ENCODE data around the gene TLCD1.
"Not testable (repeated sequence)": the region's sequence is repeated elsewhere in the genome, so short reads cannot be mapped to it uniquely, and the experiment has no call there.

Gene TLCD1

DNA sequence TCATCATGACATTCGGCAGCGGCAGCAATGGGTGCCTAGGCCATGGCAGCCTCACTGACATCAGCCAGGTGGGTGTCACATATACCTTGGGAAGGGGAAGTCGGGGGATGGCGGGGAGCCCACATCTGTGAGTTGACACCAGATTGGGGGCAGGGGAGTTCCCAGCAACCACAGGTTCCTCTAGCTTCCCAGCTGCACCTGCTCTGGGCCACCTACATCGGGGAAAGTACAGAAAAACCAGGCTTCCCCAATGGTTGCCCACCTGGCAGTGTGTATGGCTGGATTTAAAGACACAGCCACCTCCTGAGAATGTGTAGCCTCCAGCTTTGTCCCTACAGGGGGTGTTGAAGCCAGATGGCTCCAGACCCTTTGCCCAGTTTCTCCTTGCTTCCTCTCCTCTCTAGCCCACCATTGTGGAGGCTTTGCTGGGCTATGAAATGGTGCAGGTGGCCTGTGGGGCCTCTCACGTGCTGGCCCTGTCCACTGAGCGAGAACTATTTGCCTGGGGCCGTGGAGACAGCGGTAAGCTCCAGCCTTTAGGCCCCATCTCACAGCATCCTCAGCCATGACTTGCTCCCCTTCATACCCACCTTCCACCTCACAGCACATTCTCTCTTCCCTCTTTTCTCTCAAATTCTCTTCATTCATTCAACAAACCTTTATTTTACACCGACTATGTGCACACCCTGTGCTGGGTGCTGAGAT, 12.8 kb upstream of the TLCD1 start:
- H3K27me3 ChIP-seq (ENCODE audit: control insufficient read depth in 5 of 5, insufficient read depth in 4 of 5, low read length in 5 of 5), result no peaks in the 10 kb centered on the region
- H3K9me3 ChIP-seq (ENCODE audit: control insufficient read depth in 5 of 5, low read length in 5 of 5), result no peaks in the 10 kb centered on the region
- no peak overlapping the region for H3K9ac ChIP-seq (ENCODE audit: low read length in 5 of 5)
- H3K4me3 ChIP-seq (ENCODE audit: low read depth in 1 of 5, low read length in 5 of 5), result no peak overlapping the region
- peaks cover 0 to 25% (median 14%) of the 10 kb centered on the region in 5 donors for H3K4me1 ChIP-seq (ENCODE audit: control insufficient read depth in 5 of 5, insufficient read depth in 5 of 5, low read length in 5 of 5)
- H3K36me3 ChIP-seq (ENCODE audit: control insufficient read depth in 5 of 5, insufficient read depth in 5 of 5, low read length in 5 of 5), result peaks cover 0 to 3% (median 0%) of the 10 kb centered on the region in 5 donors
- no peak overlapping the region for H3K27ac ChIP-seq (ENCODE audit: low read depth, low read length)

DNA sequence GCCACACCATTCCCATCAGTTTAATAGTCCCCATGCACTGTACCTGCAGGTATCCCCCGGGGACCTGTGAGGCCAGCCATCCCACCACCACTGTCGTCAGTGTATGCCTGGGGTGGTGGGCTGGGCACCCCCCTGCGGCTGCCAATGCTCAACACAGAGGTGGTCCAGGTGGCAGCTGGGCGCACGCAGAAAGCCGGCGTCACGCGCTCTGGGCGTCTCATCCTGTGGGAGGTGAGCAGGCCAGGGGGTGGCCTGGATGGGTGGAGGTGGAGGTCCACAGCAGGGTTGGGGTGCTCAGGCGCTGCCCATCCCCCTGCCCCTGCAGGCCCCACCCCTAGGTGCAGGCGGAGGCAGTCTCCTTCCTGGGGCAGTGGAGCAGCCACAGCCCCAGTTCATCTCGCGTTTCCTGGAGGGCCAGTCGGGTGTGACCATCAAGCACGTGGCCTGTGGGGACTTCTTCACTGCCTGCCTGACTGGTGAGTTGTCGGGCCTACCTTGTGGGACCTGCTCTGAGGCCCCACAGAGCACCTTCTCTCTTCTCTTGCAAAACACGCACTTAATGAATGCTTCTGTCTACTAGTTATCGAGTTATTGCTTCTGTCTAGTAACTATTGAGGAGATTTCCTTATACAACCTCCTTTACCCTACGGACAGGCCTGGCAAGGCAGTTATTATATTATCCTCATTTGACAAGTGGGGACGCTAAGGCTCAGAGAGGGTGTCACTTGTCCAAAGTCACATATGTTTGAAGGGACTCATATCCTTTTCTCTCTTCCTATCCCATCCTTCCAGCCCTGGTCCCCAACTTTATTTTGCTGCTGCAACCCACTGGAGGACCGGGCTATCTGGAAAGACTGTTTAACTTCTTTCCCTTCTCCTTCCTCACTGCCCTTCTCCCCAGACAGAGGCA, 12.0 kb upstream of the TLCD1 start:
- H3K27me3 ChIP-seq (ENCODE audit: control insufficient read depth in 5 of 5, insufficient read depth in 4 of 5, low read length in 5 of 5), result no peaks in the 10 kb centered on the region
- H3K4me1 ChIP-seq (ENCODE audit: control insufficient read depth in 5 of 5, insufficient read depth in 5 of 5, low read length in 5 of 5), result peaks cover 0 to 20% (median 8%) of the 10 kb centered on the region in 5 donors
- H3K9me3 ChIP-seq (ENCODE audit: control insufficient read depth in 5 of 5, low read length in 5 of 5), result no peaks in the 10 kb centered on the region
- H3K27ac ChIP-seq (ENCODE audit: low read depth, low read length), result no peak overlapping the region
- no peak overlapping the region for H3K4me3 ChIP-seq (ENCODE audit: low read depth in 1 of 5, low read length in 5 of 5)
- no peak overlapping the region for H3K9ac ChIP-seq (ENCODE audit: low read length in 5 of 5)
- peaks cover 0 to 3% (median 0%) of the 10 kb centered on the region in 5 donors for H3K36me3 ChIP-seq (ENCODE audit: control insufficient read depth in 5 of 5, insufficient read depth in 5 of 5, low read length in 5 of 5)

- Histone ChIP-seq H3K36me3 (ENCODE audit: control insufficient read depth in 5 of 5, insufficient read depth in 5 of 5, low read length in 5 of 5) (peaks cover 0 to 3% (median 0%) of the 10 kb centered on the region in 5 donors), H3K9me3 (ENCODE audit: control insufficient read depth in 5 of 5, low read length in 5 of 5) (no peaks in the 10 kb centered on the region), H3K27ac (ENCODE audit: low read depth, low read length) (no peak overlapping the region), H3K27me3 (ENCODE audit: control insufficient read depth in 5 of 5, insufficient read depth in 4 of 5, low read length in 5 of 5) (no peaks in the 10 kb centered on the region), H3K9ac (ENCODE audit: low read length in 5 of 5) (no peak overlapping the region), H3K4me1 (ENCODE audit: control insufficient read depth in 5 of 5, insufficient read depth in 5 of 5, low read length in 5 of 5) (peaks cover 0 to 17% (median 5%) of the 10 kb centered on the region in 5 donors), H3K4me3 (ENCODE audit: low read depth in 1 of 5, low read length in 5 of 5) (no peak overlapping the region)
These were observed 11.3 kb upstream of the TLCD1 start for GRCh38 chr17:28737316-28737715.

DNA sequence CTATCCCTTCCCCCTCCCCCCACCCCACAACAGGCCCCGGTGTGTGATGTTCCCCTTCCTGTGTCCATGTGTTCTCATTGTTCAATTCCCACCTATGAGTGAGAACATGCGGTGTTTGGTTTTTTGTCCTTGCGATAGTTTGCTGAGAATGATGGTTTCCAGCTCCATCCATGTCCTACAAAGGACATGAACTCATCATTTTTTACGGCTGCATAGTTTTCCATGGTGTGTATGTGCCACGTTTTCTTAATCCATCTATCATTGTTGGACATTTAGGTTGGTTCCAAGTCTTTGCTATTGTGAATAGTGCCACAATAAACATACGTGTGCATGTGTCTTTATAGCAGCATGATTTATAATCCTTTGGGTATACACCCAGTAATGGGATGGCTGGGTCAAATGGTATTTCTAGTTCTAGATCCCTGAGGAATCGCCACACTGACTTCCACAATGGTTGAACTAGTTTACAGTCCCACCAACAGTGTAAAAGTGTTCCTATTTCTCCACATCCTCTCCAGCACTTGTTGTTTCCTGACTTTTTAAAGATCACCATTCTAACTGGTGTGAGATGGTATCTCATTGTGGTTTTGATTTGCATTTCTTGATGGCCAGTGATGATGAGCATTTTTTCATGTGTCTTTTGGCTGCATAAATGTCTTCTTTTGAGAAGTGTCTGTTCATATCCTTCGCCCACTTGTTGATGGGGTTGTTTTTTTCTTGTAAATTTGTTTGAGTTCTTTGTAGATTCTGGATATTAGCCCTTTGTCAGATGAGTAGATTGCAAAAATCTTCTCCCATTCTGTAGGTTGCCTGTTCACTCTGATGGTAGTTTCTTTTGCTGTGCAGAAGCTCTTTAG, 10.1 kb upstream of the TLCD1 start:
- not testable (repeated sequence) for H3K9ac ChIP-seq (ENCODE audit: low read length in 5 of 5); H3K9me3 ChIP-seq (ENCODE audit: control insufficient read depth in 5 of 5, low read length in 5 of 5)

GRCh38 chr17:28735242-28735722, 9.2 kb upstream of the TLCD1 start:
- Histone ChIP-seq H3K27me3 (ENCODE audit: control insufficient read depth in 5 of 5, insufficient read depth in 4 of 5, low read length in 5 of 5) (no peaks in the 10 kb centered on the region), H3K4me1 (ENCODE audit: control insufficient read depth in 5 of 5, insufficient read depth in 5 of 5, low read length in 5 of 5) (no peaks in the 10 kb centered on the region), H3K4me3 (ENCODE audit: low read depth in 1 of 5, low read length in 5 of 5) (no peak overlapping the region), H3K36me3 (ENCODE audit: control insufficient read depth in 5 of 5, insufficient read depth in 5 of 5, low read length in 5 of 5) (peaks cover 0 to 3% (median 0%) of the 10 kb centered on the region in 5 donors), H3K9me3 (ENCODE audit: control insufficient read depth in 5 of 5, low read length in 5 of 5) (no peaks in the 10 kb centered on the region), H3K27ac (ENCODE audit: low read depth, low read length) (no peak overlapping the region), H3K9ac (ENCODE audit: low read length in 5 of 5) (no peak overlapping the region)

More for the DNA sequence above, 10.1 kb upstream of the TLCD1 start:
- not testable (repeated sequence) for H3K27me3 ChIP-seq (ENCODE audit: control insufficient read depth in 5 of 5, insufficient read depth in 4 of 5, low read length in 5 of 5); H3K4me3 ChIP-seq (ENCODE audit: low read depth in 1 of 5, low read length in 5 of 5); H3K27ac ChIP-seq (ENCODE audit: low read depth, low read length); H3K36me3 ChIP-seq (ENCODE audit: control insufficient read depth in 5 of 5, insufficient read depth in 5 of 5, low read length in 5 of 5); H3K4me1 ChIP-seq (ENCODE audit: control insufficient read depth in 5 of 5, insufficient read depth in 5 of 5, low read length in 5 of 5)

DNA sequence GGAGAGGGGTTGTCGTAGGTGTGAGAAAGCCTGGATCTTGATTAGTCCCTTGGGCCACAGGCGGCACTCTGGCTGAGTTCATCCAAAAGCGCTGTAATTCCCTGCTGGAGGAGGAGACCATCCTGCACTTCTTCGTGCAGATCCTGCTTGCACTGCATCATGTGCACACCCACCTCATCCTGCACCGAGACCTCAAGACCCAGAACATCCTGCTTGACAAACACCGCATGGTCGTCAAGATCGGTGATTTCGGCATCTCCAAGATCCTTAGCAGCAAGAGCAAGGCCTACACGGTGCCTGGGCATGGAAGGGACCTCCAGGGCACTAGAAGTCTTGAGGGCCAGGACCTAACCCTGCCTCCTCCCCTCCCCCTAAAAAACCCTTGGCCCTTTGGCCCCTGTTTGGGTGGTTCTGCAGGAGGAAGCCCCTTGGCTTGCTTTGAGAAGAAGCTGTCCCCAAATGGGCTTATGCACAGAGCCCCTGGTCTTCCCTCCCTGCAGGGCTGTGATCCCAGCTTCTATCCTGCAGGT, 8.7 kb upstream of the TLCD1 start:
- Histone ChIP-seq H3K9me3 (ENCODE audit: control insufficient read depth in 5 of 5, low read length in 5 of 5) (no peaks in the 10 kb centered on the region), H3K36me3 (ENCODE audit: control insufficient read depth in 5 of 5, insufficient read depth in 5 of 5, low read length in 5 of 5) (peaks cover 0 to 3% (median 0%) of the 10 kb centered on the region in 5 donors), H3K9ac (ENCODE audit: low read length in 5 of 5) (no peak overlapping the region), H3K4me1 (ENCODE audit: control insufficient read depth in 5 of 5, insufficient read depth in 5 of 5, low read length in 5 of 5) (no peaks in the 10 kb centered on the region), H3K27me3 (ENCODE audit: control insufficient read depth in 5 of 5, insufficient read depth in 4 of 5, low read length in 5 of 5) (no peaks in the 10 kb centered on the region), H3K4me3 (ENCODE audit: low read depth in 1 of 5, low read length in 5 of 5) (no peak overlapping the region), H3K27ac (ENCODE audit: low read depth, low read length) (no peak overlapping the region)

- Histone ChIP-seq H3K9ac (ENCODE audit: low read length in 5 of 5) (no peak overlapping the region), H3K4me3 (ENCODE audit: low read depth in 1 of 5, low read length in 5 of 5) (no peak overlapping the region), H3K4me1 (ENCODE audit: control insufficient read depth in 5 of 5, insufficient read depth in 5 of 5, low read length in 5 of 5) (peaks cover 0 to 8% (median 5%) of the 10 kb centered on the region in 5 donors), H3K9me3 (ENCODE audit: control insufficient read depth in 5 of 5, low read length in 5 of 5) (no peaks in the 10 kb centered on the region), H3K36me3 (ENCODE audit: control insufficient read depth in 5 of 5, insufficient read depth in 5 of 5, low read length in 5 of 5) (peaks cover 0 to 3% (median 0%) of the 10 kb centered on the region in 5 donors), H3K27ac (ENCODE audit: low read depth, low read length) (no peak overlapping the region), H3K27me3 (ENCODE audit: control insufficient read depth in 5 of 5, insufficient read depth in 4 of 5, low read length in 5 of 5) (no peaks in the 10 kb centered on the region)
These were observed 7.3 kb upstream of the TLCD1 start for GRCh38 chr17:28733346-28733745.

GRCh38 chr17:28729950-28730330, 3.9 kb upstream of the TLCD1 start:
- H3K36me3 ChIP-seq (ENCODE audit: control insufficient read depth in 5 of 5, insufficient read depth in 5 of 5, low read length in 5 of 5), result peaks cover 0 to 3% (median 0%) of the 10 kb centered on the region in 5 donors
- H3K27ac ChIP-seq (ENCODE audit: low read depth, low read length), result no peak overlapping the region
- no peak overlapping the region for H3K4me3 ChIP-seq (ENCODE audit: low read depth in 1 of 5, low read length in 5 of 5)
- no peaks in the 10 kb centered on the region for H3K27me3 ChIP-seq (ENCODE audit: control insufficient read depth in 5 of 5, insufficient read depth in 4 of 5, low read length in 5 of 5)
- no peaks in the 10 kb centered on the region for H3K9me3 ChIP-seq (ENCODE audit: control insufficient read depth in 5 of 5, low read length in 5 of 5)
- H3K4me1 ChIP-seq (ENCODE audit: control insufficient read depth in 5 of 5, insufficient read depth in 5 of 5, low read length in 5 of 5), result peaks cover 5 to 40% (median 34%) of the 10 kb centered on the region in 5 donors
- H3K9ac ChIP-seq (ENCODE audit: low read length in 5 of 5), result no peak overlapping the region

GRCh38 chr17:28728364-28729200, 2.5 kb upstream of the TLCD1 start, which contains the start of gene NEK8:
Gene NEK8, plus strand, starts transcription at chr17:28728788. Its CDS starts 26 bp downstream, at chr17:28728814.
- H3K27ac ChIP-seq (ENCODE audit: low read depth, low read length), result peak within 1 kb of the TSS; percentile 86
- H3K9me3 ChIP-seq (ENCODE audit: control insufficient read depth in 5 of 5, low read length in 5 of 5), result no peaks in the 10 kb centered on the region
- H3K4me1 ChIP-seq (ENCODE audit: control insufficient read depth in 5 of 5, insufficient read depth in 5 of 5, low read length in 5 of 5), result peaks cover 5 to 43% (median 36%) of the 10 kb centered on the region in 5 donors
- peaks cover 4 to 12% (median 11%) of the 10 kb centered on the region in 5 donors for H3K36me3 ChIP-seq (ENCODE audit: control insufficient read depth in 5 of 5, insufficient read depth in 5 of 5, low read length in 5 of 5)
- H3K9ac ChIP-seq (ENCODE audit: low read length in 5 of 5), result peak within 1 kb of the TSS; percentile 41 to 95 (median 87)
- peak within 1 kb of the TSS; percentile 79 to 99 (median 91) for H3K4me3 ChIP-seq (ENCODE audit: low read depth in 1 of 5, low read length in 5 of 5)
- no peaks in the 10 kb centered on the region for H3K27me3 ChIP-seq (ENCODE audit: control insufficient read depth in 5 of 5, insufficient read depth in 4 of 5, low read length in 5 of 5)

Measured in subcutaneous abdominal adipose tissue (tissue), 5 donors.